Tibial nerve (tissue), 4 donors: ENCODE data around the gene GMEB2. TPM values are rescaled to one million over a fixed set of nuclear protein-coding genes. Genes with fewer than 3 reads are reported as not detected.

Experiments
- DNase-seq, 2 donors: peaks; one replicate each; pipeline ENCODE4 v3.0.0-alpha.2; 2019; ENCODE audit warnings: low spot score in 2 of 2
- H3K27ac ChIP-seq, 4 donors: fragments of 200-600 bp; sonication (generic) in 3 of 4; one replicate each; pipeline ENCODE4 v1.5.1; 2017 to 2019; ENCODE audit warnings: mild to moderate bottlenecking in 1 of 4
- H3K27me3 ChIP-seq, 2 donors: fragments of 200-600 bp; sonication (generic) in 1 of 2; one replicate each; pipeline versions ENCODE4 v1.5.1 to v1.6.0; 2017 to 2019
- H3K36me3 ChIP-seq, 3 donors: fragments of 200-600 bp; sonication (generic); one replicate each; pipeline ENCODE4 v1.5.1; 2018 to 2019
- H3K4me1 ChIP-seq, 4 donors: fragments of 200-600 bp; sonication (generic) in 3 of 4; one replicate each; pipeline ENCODE4 v1.5.1; 2017 to 2019
- H3K4me3 ChIP-seq, 4 donors: fragments of 200-600 bp; sonication (generic) in 3 of 4; one replicate each; pipeline ENCODE4 v1.5.1; 2017 to 2019; ENCODE audit warnings: mild to moderate bottlenecking in 1 of 4, moderate library complexity in 1 of 4
- H3K9me3 ChIP-seq, 4 donors: fragments of 200-600 bp; sonication (generic) in 3 of 4; one replicate each; pipeline ENCODE4 v1.5.1; 2017 to 2019
- CTCF ChIP-seq, 5 experiments: fragments of 200-600 bp in 3 of 5; fragments of 450-650 bp in 2 of 5; sonication (generic) in 3 of 5; IDR thresholded peaks; one replicate each; pipeline ENCODE4 v1.5.1; 2016 to 2019; ENCODE audit warnings: antibody characterized with exemption in 5 of 5, mild to moderate bottlenecking in 3 of 5, moderate library complexity in 2 of 5
- EP300 ChIP-seq, 2 donors: sonication (generic); formaldehyde crosslinking; IDR thresholded peaks; one replicate each; pipeline ENCODE4 v1.6.1; 2017; ENCODE audit warnings: antibody characterized with exemption in 2 of 2, mild to moderate bottlenecking in 1 of 2
- POLR2A ChIP-seq, 2 donors: fragments of 450-650 bp; IDR thresholded peaks; one replicate each; pipeline ENCODE4 v1.6.1; 2017; ENCODE audit warnings: antibody characterized with exemption in 2 of 2, mild to moderate bottlenecking in 2 of 2, moderate library complexity in 2 of 2
- WGBS, 2 donors: methylation state at CpG; one replicate each; pipeline ENCODE4 v1.1.5; 2018; 5-methylcytosine and 5-hydroxymethylcytosine counted together
- total RNA-seq, 4 donors: library from RNA; depleted of rRNA; stranded (reverse); fragments of >200 nt; gene quantifications; one replicate each; pipeline ENCODE4 v1.1.0, GENCODE V29; 2016

GMEB2 gene
- total RNA-seq, 4 donors from 2014 or later, result 12.5 to 14.7 (median 13.7) TPM

GRCh38 chr20:63567136-63567385, 59.8 kb downstream of the GMEB2 start:
- Histone ChIP-seq H3K4me1 (peaks cover 0 to 1% (median 0%) of the 10 kb centered on the region in 4 donors), H3K9me3 (no peaks in the 10 kb centered on the region), H3K27me3 (no peaks in the 10 kb centered on the region), H3K36me3 (peaks cover 3 to 86% (median 6%) of the 10 kb centered on the region in 3 donors), H3K4me3 (no peak overlapping the region), H3K27ac (no peak overlapping the region)
- no peak for DNase-seq
- TF ChIP-seq CTCF (IDR thresholded peaks at IDR 0.05), result no peak
- TF ChIP-seq EP300 (IDR thresholded peaks at IDR 0.05), result no peak
- TF ChIP-seq POLR2A (IDR thresholded peaks at IDR 0.05), result no peak
- 89 to 94% methylated on average over 17 of the region's 22 CpGs for WGBS, 2 donors

GRCh38 chr20:63566395-63567135, 60.3 kb downstream of the GMEB2 start:
- TF ChIP-seq EP300 (IDR thresholded peaks at IDR 0.05) (no peak), POLR2A (IDR thresholded peaks at IDR 0.05) (no peak), CTCF (IDR thresholded peaks at IDR 0.05) (no peak)
- Histone ChIP-seq H3K36me3 (peaks cover 3 to 88% (median 6%) of the 10 kb centered on the region in 3 donors), H3K4me3 (no peak overlapping the region), H3K27me3 (no peaks in the 10 kb centered on the region), H3K9me3 (no peaks in the 10 kb centered on the region), H3K27ac (no peak overlapping the region), H3K4me1 (no peaks in the 10 kb centered on the region)
- WGBS, 2 donors, result 90 to 92% methylated on average over 31 to 35 of the region's 46 CpGs
- no peak for DNase-seq

GRCh38 chr20:63565699-63566335, 61.1 kb downstream of the GMEB2 start:
- no peak for TF ChIP-seq CTCF (IDR thresholded peaks at IDR 0.05)
- no peak for TF ChIP-seq EP300 (IDR thresholded peaks at IDR 0.05)
- no peak for TF ChIP-seq POLR2A (IDR thresholded peaks at IDR 0.05)
- Histone ChIP-seq H3K27me3 (no peaks in the 10 kb centered on the region), H3K36me3 (peaks cover 3 to 95% (median 6%) of the 10 kb centered on the region in 3 donors), H3K27ac (no peak overlapping the region), H3K4me3 (no peak overlapping the region), H3K4me1 (no peaks in the 10 kb centered on the region), H3K9me3 (no peaks in the 10 kb centered on the region)
- WGBS, 2 donors, result 91 to 93% methylated on average over 35 to 42 of the region's 43 CpGs
- DNase-seq, result no peak

GRCh38 chr20:63565021-63565698, 61.7 kb downstream of the GMEB2 start:
- H3K4me3 ChIP-seq, result no peak overlapping the region
- H3K27me3 ChIP-seq, result no peaks in the 10 kb centered on the region
- no peaks in the 10 kb centered on the region for H3K9me3 ChIP-seq
- WGBS, 2 donors, result 90 to 93% methylated on average over 43 to 55 of the region's 61 CpGs
- no peak overlapping the region for H3K27ac ChIP-seq
- no peak for DNase-seq
- H3K4me1 ChIP-seq, result no peaks in the 10 kb centered on the region
- TF ChIP-seq POLR2A (IDR thresholded peaks at IDR 0.05) (no peak), CTCF (IDR thresholded peaks at IDR 0.05) (no peak), EP300 (IDR thresholded peaks at IDR 0.05) (no peak)
- peaks cover 3 to 97% (median 6%) of the 10 kb centered on the region in 3 donors for H3K36me3 ChIP-seq
